ENCODE results near the gene MAPK8. TPM values are rescaled to one million over a fixed set of nuclear protein-coding genes. Genes with fewer than 3 reads are reported as not detected.

The MAPK8 gene
- total and polyA plus RNA-seq, 9 of the 15 experiments (the other 6 are each of a cell fraction or from before 2014, with no cell fraction given) = 6.4 to 159 (median 71.0) TPM

- ATAC-seq (no peak), FAIRE-seq (no peak), DNase-seq (ENCODE audit: extremely low read depth in 1 of 4, low spot score in 3 of 4) (no peak)
- no TSS peak for BruUV-seq (replicated peaks)
- Histone ChIP-seq H3K9me1 (ENCODE audit: control insufficient read depth, insufficient read depth, low read length) (no peaks in the 10 kb centered on the region), H2AFZ (ENCODE audit: low read depth, low read length) (no peak overlapping the region), H3K27ac (ENCODE audit: extremely low read depth, low read depth, low read length) (no peak overlapping the region), H3K9me3 (replicated peaks; ENCODE audit: control insufficient read depth, insufficient read depth, low read depth, low read length) (no peaks in the 10 kb centered on the region; the same call in 1 of the 2 replicates), H3K79me2 (ENCODE audit: control insufficient read depth, insufficient read depth, low read length) (peaks cover 57% of the 10 kb centered on the region), H4K20me1 (replicated peaks; ENCODE audit: control insufficient read depth, insufficient read depth, low read length) (no peaks in the 10 kb centered on the region), H3K4me1 (replicated peaks in 1 of 2; ENCODE audit: control insufficient read depth in 2 of 2, insufficient read depth in 2 of 2, low read length in 2 of 2) (peaks cover 6 to 19% of the 10 kb centered on the region in 2 experiments; a peak in 3 of 5 replicates), H3K4me3 (no peak overlapping the region), H3K4me2 (ENCODE audit: insufficient read depth, low read length) (no peak overlapping the region), H3K27me3 (ENCODE audit: control insufficient read depth in 2 of 2, insufficient read depth in 2 of 2, low read length in 2 of 2) (no peaks in the 10 kb centered on the region), H3K9ac (ENCODE audit: insufficient read depth in 1 of 2, low read depth in 2 of 2, low read length in 2 of 2) (no peak overlapping the region), H3K36me3 (ENCODE audit: control insufficient read depth, insufficient read depth, low read length) (no peaks in the 10 kb centered on the region; the same call in 2 of the 3 replicates)
- intact Hi-C loops (cut with micrococcal nuclease) = loop anchor here (5.0 kb wide), 1 partner anchor 50 kb away; the partner anchor contains the start of gene MAPK8
- TF ChIP-seq HIVEP1 (CRISPR knock-in tag; IDR thresholded peaks at IDR 0.05) (no peak), MCM2 (IDR thresholded peaks at IDR 0.05; ENCODE audit: low read depth) (no peak), RNF219 (CRISPR knock-in tag; IDR thresholded peaks at IDR 0.05) (no peak), RAD21 (CRISPR knock-in tag; conservative IDR thresholded peaks at IDR 0.05 in 1 of 2, IDR thresholded peaks at IDR 0.05 in 1 of 2) (no peak)
- 92% methylated on average over 5 of the region's 5 CpGs for WGBS (ENCODE audit: insufficient coverage, low coverage, missing lambda C conversion rate)
- POLR2A ChIA-PET = no interaction called here
- CTCF ChIA-PET (ENCODE audit: low intra/inter-chr PET ratio) = no interaction called here
- in situ Hi-C loops (cut with MboI) = no loop called here
These were observed 51.2 kb downstream of the MAPK8 start for GRCh38 chr10:48357631-48358030.

Data from K562 (cell line).